ENCODE data around the gene SMIM22. TPM values are rescaled to one million over a fixed set of nuclear protein-coding genes. Genes with fewer than 3 reads are reported as not detected.
"Not testable (repeated sequence)": the region's sequence is repeated elsewhere in the genome, so short reads cannot be mapped to it uniquely, and the experiment has no call there.

The SMIM22 gene
- polyA plus RNA-seq, 1 experiment = not detected

DNA sequence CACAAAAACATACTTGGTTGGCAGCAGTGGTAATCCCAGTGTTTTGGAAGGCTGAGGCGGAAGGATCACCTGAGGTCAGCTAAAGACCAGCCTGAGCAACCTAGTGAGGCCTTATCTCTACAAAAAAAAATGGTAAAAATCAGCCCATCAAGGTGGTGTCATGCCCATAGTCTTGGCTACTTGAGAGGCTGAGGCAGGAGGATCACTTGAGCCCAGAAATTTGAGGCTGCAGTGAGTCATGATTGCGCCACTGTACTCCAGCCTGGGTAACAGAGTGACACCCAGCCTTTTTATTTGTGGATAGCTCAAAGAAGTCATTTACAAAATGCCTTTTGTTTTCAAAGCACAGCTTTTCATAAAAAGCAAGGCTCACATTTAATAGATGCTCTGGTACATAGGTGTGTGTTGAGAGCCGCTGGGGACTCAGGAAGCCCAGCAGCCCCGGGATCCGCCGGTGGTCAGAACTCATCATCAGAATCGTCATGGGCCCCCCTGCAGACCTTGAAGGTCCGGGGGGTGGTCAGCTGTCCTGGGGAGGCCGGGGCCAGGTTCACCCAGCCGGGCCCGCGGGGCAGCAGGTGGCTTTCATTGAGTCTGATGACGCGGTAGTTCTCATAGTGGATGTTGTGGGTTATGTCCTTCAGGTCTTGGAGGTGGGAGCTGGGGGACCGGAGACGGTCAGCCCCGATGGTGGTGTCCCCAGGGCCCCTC, 17.7 kb upstream of the SMIM22 start:
- ChIA-PET POLR2A (no interaction called here), CTCF (no interaction called here)
- H3K4me3 ChIP-seq (ENCODE audit: low read depth, low read length) = no peak overlapping the region

DNA sequence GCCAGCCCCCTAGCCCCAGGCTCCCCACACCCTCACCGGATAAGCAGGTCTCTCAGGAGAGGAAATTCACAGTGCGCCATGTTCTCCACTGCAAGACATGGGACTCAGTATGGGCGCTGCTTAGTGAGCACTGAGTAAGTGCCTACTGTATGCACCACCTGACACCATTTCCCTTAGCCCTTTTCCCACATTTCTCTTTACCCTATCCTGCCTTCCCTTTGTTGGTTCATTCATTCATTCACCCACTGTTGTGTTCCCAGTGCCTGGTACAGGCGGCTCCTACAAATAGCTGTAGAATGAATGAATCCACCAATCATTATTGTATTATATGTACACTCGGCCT, 17.1 kb upstream of the SMIM22 start:
- CTCF ChIA-PET = no interaction called here
- TF ChIP-seq, protein P1, sequence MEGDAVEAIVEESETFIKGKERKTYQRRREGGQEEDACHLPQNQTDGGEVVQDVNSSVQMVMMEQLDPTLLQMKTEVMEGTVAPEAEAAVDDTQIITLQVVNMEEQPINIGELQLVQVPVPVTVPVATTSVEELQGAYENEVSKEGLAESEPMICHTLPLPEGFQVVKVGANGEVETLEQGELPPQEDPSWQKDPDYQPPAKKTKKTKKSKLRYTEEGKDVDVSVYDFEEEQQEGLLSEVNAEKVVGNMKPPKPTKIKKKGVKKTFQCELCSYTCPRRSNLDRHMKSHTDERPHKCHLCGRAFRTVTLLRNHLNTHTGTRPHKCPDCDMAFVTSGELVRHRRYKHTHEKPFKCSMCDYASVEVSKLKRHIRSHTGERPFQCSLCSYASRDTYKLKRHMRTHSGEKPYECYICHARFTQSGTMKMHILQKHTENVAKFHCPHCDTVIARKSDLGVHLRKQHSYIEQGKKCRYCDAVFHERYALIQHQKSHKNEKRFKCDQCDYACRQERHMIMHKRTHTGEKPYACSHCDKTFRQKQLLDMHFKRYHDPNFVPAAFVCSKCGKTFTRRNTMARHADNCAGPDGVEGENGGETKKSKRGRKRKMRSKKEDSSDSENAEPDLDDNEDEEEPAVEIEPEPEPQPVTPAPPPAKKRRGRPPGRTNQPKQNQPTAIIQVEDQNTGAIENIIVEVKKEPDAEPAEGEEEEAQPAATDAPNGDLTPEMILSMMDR (IDR thresholded peaks at IDR 0.05; ENCODE audit: insufficient read depth, low read depth, low read length) = no peak
- Histone ChIP-seq H3K36me3 (ENCODE audit: control insufficient read depth, insufficient read depth, low read length) (no peaks in the 10 kb centered on the region), H3K27me3 (ENCODE audit: control insufficient read depth, insufficient read depth, low read length) (no peaks in the 10 kb centered on the region), H3K4me3 (ENCODE audit: low read depth, low read length) (no peak overlapping the region)
- DNase-seq (ENCODE audit: low read depth) = no peak
- POLR2A ChIA-PET = no interaction called here

More for the DNA sequence above, 17.7 kb upstream of the SMIM22 start:
- H3K27me3 ChIP-seq (ENCODE audit: control insufficient read depth, insufficient read depth, low read length) = no peaks in the 10 kb centered on the region
- TF ChIP-seq, protein P1 (IDR thresholded peaks at IDR 0.05; ENCODE audit: insufficient read depth, low read depth, low read length) = no peak
- DNase-seq (ENCODE audit: low read depth) = no peak
- no peaks in the 10 kb centered on the region for H3K36me3 ChIP-seq (ENCODE audit: control insufficient read depth, insufficient read depth, low read length)

DNA sequence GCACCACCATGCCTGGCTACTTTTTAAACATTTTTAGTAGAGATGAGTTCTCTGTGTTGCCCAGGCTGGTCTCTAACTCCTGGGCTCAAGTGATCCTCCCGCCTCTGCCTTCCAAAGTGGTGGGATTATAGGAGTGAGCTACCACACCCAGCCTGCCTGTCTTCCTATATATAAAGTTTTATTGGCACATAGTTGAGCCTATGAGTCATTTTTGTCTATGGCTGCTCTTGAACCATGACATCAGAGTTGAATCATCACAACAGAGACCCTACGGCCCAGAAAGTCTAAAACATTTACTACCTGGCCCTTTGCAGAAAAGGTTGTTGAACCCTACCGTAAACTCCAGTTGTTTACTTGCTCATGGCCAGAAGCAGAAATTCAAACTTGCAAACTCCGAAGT, 14.9 kb upstream of the SMIM22 start:
- DNase-seq (ENCODE audit: low read depth) = no peak
- H3K4me3 ChIP-seq (ENCODE audit: low read depth, low read length) = no peak overlapping the region
- ChIA-PET CTCF (no interaction called here), POLR2A (no interaction called here)
- TF ChIP-seq, protein P1 (IDR thresholded peaks at IDR 0.05; ENCODE audit: insufficient read depth, low read depth, low read length) = no peak
- no peaks in the 10 kb centered on the region for H3K27me3 ChIP-seq (ENCODE audit: control insufficient read depth, insufficient read depth, low read length)
- no peaks in the 10 kb centered on the region for H3K36me3 ChIP-seq (ENCODE audit: control insufficient read depth, insufficient read depth, low read length)

DNA sequence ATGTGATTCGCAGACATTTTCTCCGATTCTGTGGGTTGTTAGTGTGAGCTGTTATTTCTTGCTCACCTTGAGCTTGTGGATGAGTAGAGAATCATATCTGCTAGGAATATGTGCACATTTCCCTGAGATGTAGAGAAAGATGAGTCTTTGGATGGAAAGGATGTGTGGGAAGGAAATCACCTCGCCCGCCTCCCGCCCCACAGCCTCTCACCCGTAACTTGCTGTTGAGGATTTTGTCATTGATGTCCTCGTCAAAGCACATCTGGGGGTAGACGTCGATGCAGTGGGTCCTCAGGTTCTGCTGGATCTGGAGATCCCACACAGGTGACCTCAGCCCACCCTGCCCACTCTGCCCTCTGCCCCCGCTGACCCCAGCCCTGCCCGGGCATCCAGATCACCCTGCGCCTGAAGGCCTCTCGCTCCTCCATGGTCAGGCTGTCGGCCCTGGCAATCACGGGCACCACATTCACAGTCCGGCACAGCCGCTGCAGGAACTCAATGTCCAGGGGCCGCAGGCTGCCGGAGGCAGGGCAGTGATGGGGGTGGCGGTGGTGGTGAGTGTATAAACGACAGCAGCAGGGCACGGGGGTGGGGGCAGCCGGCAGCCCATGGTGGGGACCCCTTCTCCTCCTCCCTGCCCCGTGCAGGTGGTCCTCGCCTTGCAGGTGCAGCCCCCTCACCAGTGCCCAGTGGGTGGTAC, 11.8 kb upstream of the SMIM22 start:
- Histone ChIP-seq H3K36me3 (ENCODE audit: control insufficient read depth, insufficient read depth, low read length) (no peaks in the 10 kb centered on the region), H3K27me3 (ENCODE audit: control insufficient read depth, insufficient read depth, low read length) (no peaks in the 10 kb centered on the region), H3K4me3 (ENCODE audit: low read depth, low read length) (no peak overlapping the region)
- CTCF ChIA-PET = interaction anchor here (1.3 kb wide), 1 partner anchor 20 kb away, joined by 3 read pairs; no protein-coding TSS in a partner anchor
- DNase-seq (ENCODE audit: low read depth) = no peak
- TF ChIP-seq, protein P1 (IDR thresholded peaks at IDR 0.05; ENCODE audit: insufficient read depth, low read depth, low read length) = no peak
- POLR2A ChIA-PET = no interaction called here

DNA sequence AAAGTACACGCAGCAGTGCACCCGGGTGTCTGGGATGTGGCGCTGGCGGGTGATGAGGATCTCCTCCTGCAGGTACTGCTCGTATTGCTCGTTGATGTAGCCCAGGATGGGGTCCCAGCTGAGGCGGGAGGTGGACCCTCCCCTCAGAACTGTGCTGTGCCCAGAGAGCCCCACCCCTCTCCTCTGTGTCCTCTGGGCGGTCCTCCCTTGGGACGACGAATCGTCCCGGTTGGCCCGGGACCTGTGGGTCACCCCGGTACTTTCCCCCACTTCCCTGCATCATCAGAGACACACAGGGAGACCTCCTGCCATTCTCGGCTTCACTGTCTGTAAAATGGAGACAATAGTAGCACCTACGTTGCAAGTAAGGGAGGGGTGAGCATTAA, 11.2 kb upstream of the SMIM22 start:
- POLR2A ChIA-PET = no interaction called here
- TF ChIP-seq, protein P1 (IDR thresholded peaks at IDR 0.05; ENCODE audit: insufficient read depth, low read depth, low read length) = no peak
- Histone ChIP-seq H3K36me3 (ENCODE audit: control insufficient read depth, insufficient read depth, low read length) (no peaks in the 10 kb centered on the region), H3K4me3 (ENCODE audit: low read depth, low read length) (no peak overlapping the region), H3K27me3 (ENCODE audit: control insufficient read depth, insufficient read depth, low read length) (no peaks in the 10 kb centered on the region)
- CTCF ChIA-PET = no interaction called here
- DNase-seq (ENCODE audit: low read depth) = no peak

DNA sequence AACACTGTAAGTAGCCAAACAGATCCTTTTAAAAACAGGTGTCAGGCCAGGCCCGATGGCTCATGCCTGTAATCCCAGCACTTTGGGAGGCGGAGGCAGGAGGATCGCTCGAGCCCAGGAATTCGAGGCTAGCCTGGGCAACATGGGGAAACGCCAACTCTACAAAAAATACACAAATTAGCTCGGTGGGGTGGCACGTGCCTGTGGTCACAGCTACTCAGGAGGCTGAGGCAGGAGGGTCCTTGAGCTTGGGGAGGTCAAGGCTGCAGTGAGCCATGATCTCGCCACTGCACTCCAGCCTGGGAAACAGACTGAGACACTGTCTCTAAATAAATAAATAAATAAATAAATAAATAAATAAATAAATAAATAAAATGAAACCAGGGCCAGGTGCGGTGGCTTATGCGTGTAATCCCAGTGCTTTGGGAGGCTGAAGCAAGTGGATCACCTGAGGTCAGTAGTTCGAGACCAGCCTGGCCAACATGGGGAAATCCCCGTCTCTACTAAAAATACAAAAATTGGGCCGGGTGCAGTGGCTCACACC, 10.7 kb upstream of the SMIM22 start:
- H3K4me3 ChIP-seq (ENCODE audit: low read depth, low read length); DNase-seq (ENCODE audit: low read depth); CTCF ChIA-PET; H3K27me3 ChIP-seq (ENCODE audit: control insufficient read depth, insufficient read depth, low read length); POLR2A ChIA-PET; H3K36me3 ChIP-seq (ENCODE audit: control insufficient read depth, insufficient read depth, low read length): not testable (repeated sequence)

Measured in BJ (cell line).